WERI-Rb-1 (cell line): ENCODE measurements around the gene ARIH2.

Experiments used
- DNase-seq: peaks from one replicate; pipeline ENCODE4 v3.0.0-alpha.2; 2020
- H3K27ac ChIP-seq: fragments of 250-450 bp; sonication (Bioruptor Pico); 2 replicates; pipeline ENCODE4 v1.5.1; 2020; ENCODE audit warnings: mild to moderate bottlenecking, moderate library complexity
- H3K27me3 ChIP-seq: fragments of 250-450 bp; sonication (Bioruptor Pico); 2 replicates; pipeline ENCODE4 v1.5.1; 2021; ENCODE audit warnings: mild to moderate bottlenecking, low read depth, moderate library complexity; ENCODE audit not compliant: insufficient read depth, severe bottlenecking
- H3K36me3 ChIP-seq: fragments of 250-450 bp; sonication (Bioruptor Pico); 2 replicates; pipeline ENCODE4 v1.5.1; 2020; ENCODE audit warnings: mild to moderate bottlenecking, moderate library complexity
- H3K4me3 ChIP-seq: 2 replicates; pipeline ENCODE4 v1.5.1; 2011; ENCODE audit warnings: low read depth, mild to moderate bottlenecking, control low read depth, low read length
- H3K9me3 ChIP-seq: fragments of 250-450 bp; sonication (Bioruptor Pico); 2 replicates; pipeline ENCODE4 v1.5.1; 2021; ENCODE audit warnings: mild to moderate bottlenecking, moderate library complexity; ENCODE audit not compliant: severe bottlenecking
- TF ChIP-seq, protein P1 (sequence below): IDR thresholded peaks from 2 replicates; pipeline ENCODE4 v1.5.1; 2011; ENCODE audit warnings: low read depth, mild to moderate bottlenecking, control low read depth, inconsistent platforms, low read length

ARIH2 gene

GRCh38 chr3:48918388-48919214, at the start of gene ARIH2:
TSS of gene ARIH2 (plus strand) at chr3:48918842. CDS start at chr3:48927559, 8,717 bp downstream.
- Histone ChIP-seq H3K27me3 (no peaks in the 10 kb centered on the region), H3K4me3 (peak within 1 kb of the TSS; percentile 66), H3K9me3 (no peaks in the 10 kb centered on the region), H3K36me3 (peaks cover 14% of the 10 kb centered on the region), H3K27ac (peak within 1 kb of the TSS; percentile 92)
- peak; percentile 94 for DNase-seq
- TF ChIP-seq, protein P1, sequence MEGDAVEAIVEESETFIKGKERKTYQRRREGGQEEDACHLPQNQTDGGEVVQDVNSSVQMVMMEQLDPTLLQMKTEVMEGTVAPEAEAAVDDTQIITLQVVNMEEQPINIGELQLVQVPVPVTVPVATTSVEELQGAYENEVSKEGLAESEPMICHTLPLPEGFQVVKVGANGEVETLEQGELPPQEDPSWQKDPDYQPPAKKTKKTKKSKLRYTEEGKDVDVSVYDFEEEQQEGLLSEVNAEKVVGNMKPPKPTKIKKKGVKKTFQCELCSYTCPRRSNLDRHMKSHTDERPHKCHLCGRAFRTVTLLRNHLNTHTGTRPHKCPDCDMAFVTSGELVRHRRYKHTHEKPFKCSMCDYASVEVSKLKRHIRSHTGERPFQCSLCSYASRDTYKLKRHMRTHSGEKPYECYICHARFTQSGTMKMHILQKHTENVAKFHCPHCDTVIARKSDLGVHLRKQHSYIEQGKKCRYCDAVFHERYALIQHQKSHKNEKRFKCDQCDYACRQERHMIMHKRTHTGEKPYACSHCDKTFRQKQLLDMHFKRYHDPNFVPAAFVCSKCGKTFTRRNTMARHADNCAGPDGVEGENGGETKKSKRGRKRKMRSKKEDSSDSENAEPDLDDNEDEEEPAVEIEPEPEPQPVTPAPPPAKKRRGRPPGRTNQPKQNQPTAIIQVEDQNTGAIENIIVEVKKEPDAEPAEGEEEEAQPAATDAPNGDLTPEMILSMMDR: no peak

DNA sequence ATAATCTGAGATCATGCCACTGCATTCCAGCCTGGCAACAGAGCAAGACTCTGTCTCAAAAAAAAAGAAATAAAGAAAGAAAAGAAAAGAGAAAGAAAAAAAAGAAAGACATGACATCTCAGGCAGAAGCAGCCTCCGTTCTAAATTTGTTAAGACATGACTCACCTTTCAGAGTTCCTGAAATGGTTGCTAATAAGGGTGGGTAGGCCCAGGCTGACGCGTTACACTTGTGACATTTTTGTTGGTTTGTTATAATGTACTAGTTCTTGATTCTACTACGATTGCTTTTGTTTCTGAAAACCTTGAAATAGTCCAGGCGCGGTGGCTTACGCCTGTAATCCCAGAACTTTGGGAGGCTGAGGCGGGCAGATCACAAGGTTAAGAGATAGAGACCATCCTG, 41.0 kb upstream of the ARIH2 start:
- no peak overlapping the region for H3K4me3 ChIP-seq
- no peaks in the 10 kb centered on the region for H3K9me3 ChIP-seq
- TF ChIP-seq, protein P1: no peak
- H3K27me3 ChIP-seq: no peaks in the 10 kb centered on the region
- no peak for DNase-seq
- no peak overlapping the region for H3K27ac ChIP-seq
- H3K36me3 ChIP-seq: peaks cover 3% of the 10 kb centered on the region

DNA sequence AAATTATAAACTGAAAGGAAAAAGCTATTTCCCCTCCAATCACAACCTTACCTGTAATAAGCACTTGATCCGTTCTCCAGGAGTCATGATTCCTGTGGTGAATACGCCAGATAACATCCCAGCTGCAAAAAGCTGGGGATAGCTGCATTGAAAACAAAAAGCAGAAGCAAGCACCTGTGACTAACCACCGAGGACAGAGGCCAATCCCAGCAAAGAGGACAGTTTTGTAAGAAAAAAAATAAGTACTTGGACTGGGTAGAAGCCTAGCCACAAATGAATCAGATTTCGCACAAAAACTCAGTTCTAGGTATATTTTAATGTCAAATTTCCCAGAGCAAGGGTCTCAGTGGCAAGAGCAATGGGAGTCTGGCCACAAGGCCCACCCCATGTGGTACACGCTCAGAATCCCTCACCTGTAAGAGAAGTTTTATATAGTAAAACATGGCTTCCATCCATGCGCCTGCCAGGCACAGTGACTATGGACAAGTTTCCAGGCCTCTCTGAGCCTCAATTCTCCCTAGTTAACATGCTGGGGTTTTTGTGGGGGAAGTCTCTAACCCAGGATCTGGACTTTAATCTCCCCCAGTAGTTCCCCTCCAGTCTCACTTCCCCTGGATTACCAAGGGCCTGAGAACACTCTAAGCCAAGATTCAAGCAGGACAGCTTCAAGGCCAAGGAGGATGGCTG, 39.2 kb upstream of the ARIH2 start:
- H3K4me3 ChIP-seq: no peak overlapping the region
- no peaks in the 10 kb centered on the region for H3K27me3 ChIP-seq
- H3K27ac ChIP-seq: no peak overlapping the region
- H3K9me3 ChIP-seq: no peaks in the 10 kb centered on the region
- TF ChIP-seq, protein P1: no peak
- no peak for DNase-seq
- H3K36me3 ChIP-seq: peaks cover 8% of the 10 kb centered on the region

DNA sequence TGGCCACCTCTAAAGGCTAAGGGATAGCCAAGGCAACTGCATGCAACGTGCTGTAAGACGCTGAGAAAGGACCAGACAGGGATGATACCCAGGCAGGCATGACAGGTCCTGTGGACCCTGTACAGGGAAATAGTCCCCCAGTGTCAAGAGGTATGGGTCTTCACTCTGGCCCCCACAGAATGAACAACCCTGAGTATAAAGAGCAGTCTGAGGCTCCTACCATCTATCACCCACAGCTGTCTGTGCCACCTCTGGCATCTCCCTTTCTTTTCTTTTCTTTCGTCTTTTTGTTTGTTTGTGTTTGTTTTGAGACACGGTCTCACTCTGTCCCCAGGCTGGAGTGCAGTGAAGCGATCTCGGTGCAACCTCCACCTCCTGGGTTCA, 38.7 kb upstream of the ARIH2 start:
- H3K27me3 ChIP-seq: no peaks in the 10 kb centered on the region
- TF ChIP-seq, protein P1: no peak
- H3K9me3 ChIP-seq: no peaks in the 10 kb centered on the region
- no peak for DNase-seq
- no peak overlapping the region for H3K4me3 ChIP-seq
- no peak overlapping the region for H3K27ac ChIP-seq
- peaks cover 8% of the 10 kb centered on the region for H3K36me3 ChIP-seq

DNA sequence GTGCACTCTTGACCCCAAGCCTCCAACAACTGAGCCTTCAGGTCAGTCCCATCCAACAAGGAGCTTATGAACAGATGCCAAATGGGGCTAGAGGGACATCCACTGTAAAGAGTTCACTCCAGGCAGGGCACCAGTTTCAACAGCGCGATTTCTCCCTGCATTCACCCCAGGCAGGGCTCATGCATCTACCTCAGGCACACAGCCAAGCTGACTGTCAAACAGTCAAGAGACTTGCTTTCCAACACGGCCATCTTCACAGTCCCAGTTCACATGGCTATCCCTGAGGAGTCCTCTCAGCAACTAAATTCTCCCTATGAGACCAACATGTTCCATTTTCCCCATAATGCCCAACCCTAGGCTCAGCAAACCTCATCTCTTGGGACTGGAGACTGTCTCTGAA, 37.6 kb upstream of the ARIH2 start:
- no peaks in the 10 kb centered on the region for H3K9me3 ChIP-seq
- no peaks in the 10 kb centered on the region for H3K27me3 ChIP-seq
- no peak overlapping the region for H3K4me3 ChIP-seq
- TF ChIP-seq, protein P1: no peak
- peaks cover 8% of the 10 kb centered on the region for H3K36me3 ChIP-seq
- no peak for DNase-seq
- H3K27ac ChIP-seq: no peak overlapping the region
